Measurements from ENCODE around the gene PCIF1.

GRCh38 chr20:45985573-45985972 is 51.1 kb downstream of the PCIF1 start:
- no peak for TF ChIP-seq CTCF (conservative IDR thresholded peaks at IDR 0.05)
- no peak for TF ChIP-seq EZH2 (IDR thresholded peaks at IDR 0.05; ENCODE audit: low read depth)
